HUES48 (cell line): ENCODE data around the gene IRF1.

Experiments
- H3K27ac ChIP-seq: one replicate; pipeline ENCODE4 v1.7.0; 2013; ENCODE audit warnings: low read depth, low read length, inconsistent platforms
- H3K27me3 ChIP-seq: 2 replicates; pipeline ENCODE4 v1.6.1; 2013; ENCODE audit warnings: mild to moderate bottlenecking, low read length; ENCODE audit not compliant: control insufficient read depth, insufficient read depth
- H3K36me3 ChIP-seq: 2 replicates; pipeline ENCODE4 v1.6.1; 2013; ENCODE audit warnings: low read length; ENCODE audit not compliant: control insufficient read depth, insufficient read depth
- H3K4me1 ChIP-seq: 2 replicates; pipeline ENCODE4 v1.6.1; 2013; ENCODE audit warnings: mild to moderate bottlenecking, low read length; ENCODE audit not compliant: control insufficient read depth, insufficient read depth
- H3K4me3 ChIP-seq: 2 replicates; pipeline ENCODE4 v1.5.1; 2013; ENCODE audit warnings: mild to moderate bottlenecking, low read depth, low read length
- H3K9ac ChIP-seq: 2 replicates; pipeline ENCODE4 v1.6.1; 2013; ENCODE audit warnings: mild to moderate bottlenecking, low read depth, low read length, moderate library complexity
- H3K9me3 ChIP-seq: 2 replicates; pipeline ENCODE4 v1.6.1; 2013; ENCODE audit warnings: low read length; ENCODE audit not compliant: control insufficient read depth, insufficient read depth

The IRF1 gene

DNA sequence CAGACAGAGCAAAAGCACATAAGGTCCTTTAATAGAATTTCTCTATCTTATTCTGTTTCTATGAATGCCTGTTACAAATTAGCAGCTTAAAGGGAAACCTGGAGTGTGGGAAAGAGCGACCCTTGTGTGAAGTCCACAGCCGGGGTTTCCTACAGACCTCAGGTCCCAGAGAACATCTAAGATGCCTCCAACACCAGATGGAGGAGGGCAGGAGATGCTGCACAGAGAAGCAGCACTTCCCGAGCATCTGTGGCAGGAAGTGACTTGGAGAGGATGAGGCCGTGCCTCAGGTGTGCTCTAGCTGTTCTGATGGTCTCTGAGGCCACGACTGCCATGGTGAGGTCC lies 26.8 kb downstream of the IRF1 start:
- H3K36me3 ChIP-seq: no peaks in the 10 kb centered on the region
- H3K9ac ChIP-seq: no peak overlapping the region
- no peak overlapping the region for H3K27ac ChIP-seq
- H3K27me3 ChIP-seq: no peaks in the 10 kb centered on the region
- H3K9me3 ChIP-seq: no peaks in the 10 kb centered on the region
- H3K4me3 ChIP-seq: no peak overlapping the region
- H3K4me1 ChIP-seq: peaks cover 15% of the 10 kb centered on the region

DNA sequence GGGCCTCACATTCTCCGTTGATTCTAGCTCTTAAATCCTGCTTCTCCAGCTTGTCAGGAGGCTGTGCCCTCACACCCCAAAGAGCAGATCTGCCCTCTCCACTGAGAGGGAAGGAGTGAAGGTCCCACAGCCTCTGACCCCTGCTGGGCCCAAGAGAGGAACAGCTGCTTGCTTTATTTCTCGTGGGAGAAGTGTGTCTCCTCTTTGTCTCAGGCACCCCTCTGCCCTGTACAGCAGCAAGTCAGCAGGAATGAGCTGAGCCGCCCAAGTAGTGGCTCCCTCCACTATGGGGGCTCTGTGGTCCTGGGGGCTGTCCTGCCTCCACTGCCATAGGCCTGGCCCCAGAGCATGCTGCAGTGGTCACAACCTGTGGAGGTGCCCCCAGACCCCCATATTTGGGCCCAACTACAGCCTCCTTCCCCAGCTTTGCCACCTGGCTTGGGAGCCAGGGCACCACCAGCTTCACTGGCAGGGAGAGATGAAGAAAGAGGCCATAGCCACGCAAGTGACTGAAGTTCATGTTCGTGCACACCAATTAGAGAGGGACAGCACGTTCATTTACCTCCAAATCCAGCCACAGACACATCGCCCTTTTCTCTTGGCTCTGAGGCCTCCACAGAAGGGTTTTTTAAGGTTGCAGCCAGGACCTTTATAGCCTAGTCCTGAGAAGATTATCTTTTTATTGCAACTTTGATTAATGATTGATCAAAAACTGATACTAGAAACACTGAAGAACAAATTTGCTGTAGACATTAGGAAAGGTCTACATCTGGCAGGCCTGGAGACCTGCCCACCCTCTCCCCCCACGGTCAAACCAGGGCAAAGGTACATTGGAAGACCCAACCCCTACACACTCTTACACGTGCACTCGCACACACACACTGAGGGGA lies 27.5 kb downstream of the IRF1 start:
- H3K27me3 ChIP-seq: no peaks in the 10 kb centered on the region
- H3K4me3 ChIP-seq: no peak overlapping the region
- H3K9me3 ChIP-seq: no peaks in the 10 kb centered on the region
- H3K9ac ChIP-seq: no peak overlapping the region
- no peak overlapping the region for H3K27ac ChIP-seq
- peaks cover 15% of the 10 kb centered on the region for H3K4me1 ChIP-seq
- no peaks in the 10 kb centered on the region for H3K36me3 ChIP-seq

DNA sequence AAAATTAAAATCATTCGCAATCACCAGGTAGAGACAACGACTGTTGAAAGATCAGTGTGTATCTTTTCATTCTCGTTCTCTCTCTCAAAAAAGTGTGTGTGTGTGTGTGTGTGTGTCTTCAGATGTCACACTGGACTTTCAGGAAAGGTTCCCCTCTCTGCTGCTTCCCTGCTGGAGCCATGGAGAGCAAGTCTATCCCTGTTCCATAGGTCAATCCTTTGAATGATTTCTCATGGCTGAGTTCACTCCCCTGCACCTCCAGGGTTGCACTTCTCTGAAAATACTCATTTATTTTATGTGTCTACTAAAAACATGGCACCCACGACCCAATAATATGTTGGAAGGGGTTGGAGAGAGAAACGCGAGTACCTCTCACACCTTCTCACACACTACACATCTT lies 28.2 kb downstream of the IRF1 start:
- Histone ChIP-seq H3K4me1 (peaks cover 15% of the 10 kb centered on the region), H3K9ac (no peak overlapping the region)

DNA sequence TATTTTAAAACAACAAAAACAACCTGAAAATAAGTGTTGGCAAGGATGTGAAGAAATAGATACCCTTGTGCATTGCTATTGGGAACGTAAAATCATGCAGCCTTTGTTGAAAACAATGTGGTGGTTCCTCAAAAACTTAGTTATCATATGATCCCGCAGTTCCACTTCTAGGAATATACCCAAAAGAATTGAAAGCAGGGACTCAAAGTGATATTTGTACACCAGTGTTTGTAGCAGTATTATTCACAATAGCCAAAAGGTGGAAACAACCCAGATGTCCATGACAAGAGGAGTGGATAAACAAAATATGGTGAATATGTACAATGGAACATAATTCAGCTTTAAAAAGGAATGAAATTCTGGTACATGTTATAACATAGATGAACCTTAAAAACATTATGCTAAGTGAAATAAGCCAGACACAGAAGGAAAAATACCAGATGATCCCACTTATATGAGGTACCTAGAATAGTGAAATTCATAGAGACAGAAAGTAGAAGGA lies 29.0 kb downstream of the IRF1 start:
- Histone ChIP-seq H3K9me3 (no peaks in the 10 kb centered on the region), H3K4me1 (peaks cover 20% of the 10 kb centered on the region), H3K4me3 (no peak overlapping the region), H3K27me3 (no peaks in the 10 kb centered on the region), H3K9ac (no peak overlapping the region), H3K36me3 (no peaks in the 10 kb centered on the region), H3K27ac (no peak overlapping the region)

More for the DNA sequence above, 28.2 kb downstream of the IRF1 start:
- no peak overlapping the region for H3K4me3 ChIP-seq
- no peak overlapping the region for H3K27ac ChIP-seq
- no peaks in the 10 kb centered on the region for H3K9me3 ChIP-seq
- no peaks in the 10 kb centered on the region for H3K36me3 ChIP-seq
- H3K27me3 ChIP-seq: no peaks in the 10 kb centered on the region

DNA sequence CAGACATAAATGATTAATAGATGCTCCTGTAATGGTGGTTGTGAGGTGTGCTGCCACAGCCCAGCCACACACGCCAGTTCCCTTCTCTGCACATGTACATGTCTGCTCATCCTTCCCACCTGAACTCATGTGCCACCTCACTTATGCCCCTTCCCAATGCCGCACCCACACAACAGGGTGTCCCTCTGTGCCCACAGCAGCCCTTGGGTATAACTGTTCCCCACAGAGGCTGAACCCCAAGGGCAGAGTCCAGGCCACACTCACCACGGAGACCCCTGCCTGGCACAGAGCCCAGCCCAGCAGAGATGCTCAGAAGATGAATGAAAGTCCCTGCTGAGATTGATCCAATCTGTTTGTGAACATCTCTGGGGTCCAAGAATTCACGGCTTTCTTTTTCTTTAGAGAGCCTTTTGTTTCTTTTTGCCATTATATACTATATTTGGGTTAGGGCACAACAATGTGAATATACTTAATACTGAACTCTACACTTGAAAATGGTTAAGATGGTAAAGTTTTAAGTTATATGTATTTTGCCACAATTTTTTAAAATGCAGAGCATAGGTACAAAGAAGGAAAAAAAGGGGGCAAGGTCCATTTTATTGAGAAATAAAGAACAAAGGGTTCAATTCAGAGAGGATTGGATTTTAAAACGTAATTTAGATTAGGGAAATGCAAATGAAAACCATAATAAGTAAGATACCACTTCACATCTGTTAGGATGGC lies 29.6 kb downstream of the IRF1 start:
- no peak overlapping the region for H3K9ac ChIP-seq

DNA sequence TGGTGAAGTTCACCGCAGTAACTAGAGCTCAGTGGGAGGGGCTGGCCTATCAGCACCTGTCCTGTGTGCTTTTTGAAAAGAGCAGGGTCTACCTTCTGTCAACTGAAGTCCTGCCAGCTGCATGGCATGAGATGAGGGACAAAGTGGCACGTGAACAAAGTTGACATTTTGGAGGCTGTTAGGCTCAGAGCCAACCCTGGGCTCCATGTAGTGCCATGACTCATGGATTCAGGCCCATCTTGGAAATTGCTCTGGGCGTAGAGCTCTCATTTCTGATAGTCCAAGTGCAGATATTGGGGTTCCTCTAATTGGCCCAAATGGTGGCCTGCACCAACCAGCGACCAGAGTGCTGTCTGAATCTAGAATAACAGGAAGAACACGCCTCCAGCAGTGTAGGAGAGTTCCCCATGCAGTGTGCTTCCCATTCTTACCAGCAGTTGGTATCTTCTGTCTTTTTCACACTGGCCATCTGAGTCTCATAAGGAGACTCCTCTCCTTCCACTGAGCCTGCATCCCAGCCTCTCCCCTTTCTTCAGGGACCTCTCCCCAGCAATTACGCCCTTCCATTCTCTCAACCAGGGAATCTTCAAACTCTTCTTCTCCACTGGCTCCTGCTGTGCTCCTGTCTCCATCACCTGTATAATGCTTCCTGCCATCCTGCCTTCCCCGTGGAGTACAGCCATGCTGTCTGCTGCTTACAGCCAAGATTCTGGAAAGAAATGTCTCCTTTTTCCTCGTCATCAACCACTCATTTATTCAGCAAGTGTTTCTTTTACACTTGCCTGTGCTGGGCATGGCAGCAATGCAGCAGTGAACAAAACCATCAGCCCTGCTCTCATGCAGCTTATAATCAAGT lies 30.4 kb downstream of the IRF1 start:
- H3K27ac ChIP-seq: no peak overlapping the region

More for the DNA sequence above, 29.6 kb downstream of the IRF1 start:
- Histone ChIP-seq H3K36me3 (no peaks in the 10 kb centered on the region), H3K4me1 (peaks cover 26% of the 10 kb centered on the region), H3K9me3 (no peaks in the 10 kb centered on the region), H3K4me3 (no peak overlapping the region), H3K27me3 (no peaks in the 10 kb centered on the region), H3K27ac (no peak overlapping the region)

DNA sequence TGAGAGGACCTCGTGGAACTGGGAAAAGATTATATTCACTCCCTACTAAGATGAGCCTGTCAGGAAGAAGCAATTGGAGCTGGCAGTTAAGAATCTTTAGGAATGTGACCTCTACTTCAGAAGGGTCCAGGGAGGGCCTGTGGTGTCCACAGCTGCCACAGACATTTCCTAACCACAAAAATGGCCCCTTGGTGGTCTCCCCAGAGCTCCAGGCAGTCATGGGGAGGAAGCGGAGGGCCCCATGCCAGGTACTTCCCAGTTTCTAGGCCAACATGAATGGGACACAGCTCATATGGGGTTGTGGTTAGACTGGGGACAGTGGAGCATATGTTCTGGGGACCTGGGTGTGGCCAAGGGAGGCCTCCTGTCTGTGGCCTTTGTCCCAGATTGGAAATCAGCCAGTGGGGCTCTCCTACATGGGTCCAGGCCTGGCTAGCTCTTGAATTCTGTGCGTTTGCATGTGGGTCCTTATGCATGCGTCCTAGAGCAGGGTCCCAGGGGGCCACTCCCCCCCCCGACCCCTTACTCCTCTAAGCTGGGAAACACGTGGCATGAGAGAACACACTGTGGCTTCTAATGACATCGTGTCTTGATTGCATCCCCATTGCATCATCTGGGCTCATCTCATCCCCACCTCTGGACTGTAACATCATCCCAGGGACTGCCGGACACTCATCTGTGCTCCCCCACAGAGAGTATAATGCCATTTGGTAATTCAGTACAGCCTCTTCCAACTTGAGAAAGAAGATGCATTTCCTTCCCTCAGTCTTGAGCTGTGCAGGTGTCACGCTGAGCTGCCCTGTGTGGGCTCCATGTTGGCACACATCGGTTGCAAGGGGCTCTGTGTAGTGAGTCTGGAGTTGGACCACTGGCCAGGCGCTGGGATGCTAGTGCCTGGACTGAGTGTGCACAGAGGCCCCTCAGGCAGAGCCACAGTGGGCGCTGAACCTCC lies 31.3 kb downstream of the IRF1 start:
- peaks cover 20% of the 10 kb centered on the region for H3K4me1 ChIP-seq

More for the DNA sequence above, 30.4 kb downstream of the IRF1 start:
- H3K4me1 ChIP-seq: peaks cover 29% of the 10 kb centered on the region
- H3K4me3 ChIP-seq: no peak overlapping the region
- H3K9me3 ChIP-seq: no peaks in the 10 kb centered on the region
- no peaks in the 10 kb centered on the region for H3K36me3 ChIP-seq
- H3K27me3 ChIP-seq: no peaks in the 10 kb centered on the region
- no peak overlapping the region for H3K9ac ChIP-seq

DNA sequence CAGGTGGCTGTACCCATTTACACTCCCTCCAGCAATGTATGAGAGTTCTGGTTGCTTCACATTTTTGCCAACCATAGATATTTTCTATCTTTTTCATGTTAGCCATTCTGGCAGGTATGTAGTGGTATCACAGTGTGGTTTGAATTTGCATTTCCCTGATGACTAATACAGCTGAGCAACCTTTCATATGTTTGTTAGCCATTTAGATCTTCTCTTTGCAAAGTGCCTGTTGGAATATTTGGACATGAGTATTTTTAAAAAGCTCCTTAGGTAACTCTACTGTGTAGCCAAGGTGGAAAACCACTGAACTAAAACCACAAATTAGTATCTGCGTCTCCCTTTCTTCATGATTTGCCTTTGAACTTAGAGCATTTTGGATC lies 31.9 kb downstream of the IRF1 start:
- H3K4me3 ChIP-seq: no peak overlapping the region
- no peaks in the 10 kb centered on the region for H3K27me3 ChIP-seq
- H3K36me3 ChIP-seq: no peaks in the 10 kb centered on the region
- H3K4me1 ChIP-seq: peaks cover 16% of the 10 kb centered on the region
- no peaks in the 10 kb centered on the region for H3K9me3 ChIP-seq
- H3K27ac ChIP-seq: no peak overlapping the region
- no peak overlapping the region for H3K9ac ChIP-seq

More for the DNA sequence above, 31.3 kb downstream of the IRF1 start:
- H3K27me3 ChIP-seq: no peaks in the 10 kb centered on the region
- no peaks in the 10 kb centered on the region for H3K9me3 ChIP-seq
- no peak overlapping the region for H3K9ac ChIP-seq
- no peaks in the 10 kb centered on the region for H3K36me3 ChIP-seq
- no peak overlapping the region for H3K4me3 ChIP-seq
- H3K27ac ChIP-seq: no peak overlapping the region

DNA sequence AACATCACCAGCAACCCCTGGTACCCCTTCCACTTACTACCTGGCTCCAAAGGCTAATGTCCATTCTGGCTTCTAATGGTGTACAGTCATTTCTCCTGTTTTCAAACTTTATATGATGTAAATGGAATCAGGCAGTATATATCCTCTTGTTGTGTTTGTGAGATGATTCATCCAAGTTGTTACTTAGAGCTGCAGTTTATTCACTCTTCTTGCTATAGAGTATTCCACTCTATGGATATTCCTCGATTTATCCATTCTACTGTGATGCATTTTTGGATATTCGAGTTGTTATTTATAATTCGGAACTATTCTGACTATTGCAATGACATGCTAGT lies 32.4 kb downstream of the IRF1 start:
- no peaks in the 10 kb centered on the region for H3K9me3 ChIP-seq
- H3K27me3 ChIP-seq: no peaks in the 10 kb centered on the region
- no peaks in the 10 kb centered on the region for H3K36me3 ChIP-seq
- no peak overlapping the region for H3K9ac ChIP-seq
- peaks cover 16% of the 10 kb centered on the region for H3K4me1 ChIP-seq
- H3K27ac ChIP-seq: no peak overlapping the region
- no peak overlapping the region for H3K4me3 ChIP-seq
